Left hindlimb (tissue), 1 donor: Measurements from ENCODE around the gene PDE8A.
"Not testable (repeated sequence)": the region's sequence is repeated elsewhere in the genome, so short reads cannot be mapped to it uniquely, and the experiment has no call there.

Source experiments
- DNase-seq: peaks from one replicate; pipeline ENCODE4 v3.0.0-alpha.2; 2018

PDE8A gene

GRCh38 chr15:84991014-84991712 lies 9.5 kb downstream of the PDE8A start:
- DNase-seq = no peak

GRCh38 chr15:84992157-84992944 lies 10.7 kb downstream of the PDE8A start:
- no peak for DNase-seq

- no peak for DNase-seq
Observed at GRCh38 chr15:84996055-84996454, 14.4 kb downstream of the PDE8A start.

- DNase-seq = not testable (repeated sequence)
Observed at GRCh38 chr15:84996714-84997113, 15.1 kb downstream of the PDE8A start.

GRCh38 chr15:84997214-84997613 lies 15.6 kb downstream of the PDE8A start:
- DNase-seq = not testable (repeated sequence)

- no peak for DNase-seq
Observed at GRCh38 chr15:85000189-85000864, 18.7 kb downstream of the PDE8A start.

GRCh38 chr15:85000937-85001336 lies 19.3 kb downstream of the PDE8A start:
- no peak for DNase-seq

- no peak for DNase-seq
Observed at GRCh38 chr15:85002517-85002916, 20.9 kb downstream of the PDE8A start.

GRCh38 chr15:85003593-85004312 lies 22.1 kb downstream of the PDE8A start:
- no peak for DNase-seq

GRCh38 chr15:85004550-85004949 lies 22.9 kb downstream of the PDE8A start:
- DNase-seq = no peak

GRCh38 chr15:85005319-85005718 lies 23.7 kb downstream of the PDE8A start:
- DNase-seq = no peak

GRCh38 chr15:85005746-85006145 lies 24.1 kb downstream of the PDE8A start:
- DNase-seq = no peak

GRCh38 chr15:85006201-85006600 lies 24.5 kb downstream of the PDE8A start:
- no peak for DNase-seq

GRCh38 chr15:85006655-85007054 lies 25.0 kb downstream of the PDE8A start:
- no peak for DNase-seq

GRCh38 chr15:85007137-85007536 lies 25.5 kb downstream of the PDE8A start:
- no peak for DNase-seq

GRCh38 chr15:85007741-85008397 lies 26.2 kb downstream of the PDE8A start:
- no peak for DNase-seq

GRCh38 chr15:85008474-85009260 lies 27.0 kb downstream of the PDE8A start:
- no peak for DNase-seq

- DNase-seq = no peak
Observed at GRCh38 chr15:85009435-85009834, 27.8 kb downstream of the PDE8A start.

GRCh38 chr15:85010071-85010385 lies 28.4 kb downstream of the PDE8A start:
- no peak for DNase-seq

- no peak for DNase-seq
Observed at GRCh38 chr15:85010386-85011159, 28.9 kb downstream of the PDE8A start.

GRCh38 chr15:85011160-85011571 lies 29.5 kb downstream of the PDE8A start:
- no peak for DNase-seq
